ENCODE data around the gene EFCC1. TPM values are rescaled to one million over a fixed set of nuclear protein-coding genes. Genes with fewer than 3 reads are reported as not detected.
A peak's percentile ranks its signal among the peaks of the same experiment; 100 is the strongest.

Gene EFCC1
- total RNA-seq, 1 donor from 2014 or later = 0.21 TPM

DNA sequence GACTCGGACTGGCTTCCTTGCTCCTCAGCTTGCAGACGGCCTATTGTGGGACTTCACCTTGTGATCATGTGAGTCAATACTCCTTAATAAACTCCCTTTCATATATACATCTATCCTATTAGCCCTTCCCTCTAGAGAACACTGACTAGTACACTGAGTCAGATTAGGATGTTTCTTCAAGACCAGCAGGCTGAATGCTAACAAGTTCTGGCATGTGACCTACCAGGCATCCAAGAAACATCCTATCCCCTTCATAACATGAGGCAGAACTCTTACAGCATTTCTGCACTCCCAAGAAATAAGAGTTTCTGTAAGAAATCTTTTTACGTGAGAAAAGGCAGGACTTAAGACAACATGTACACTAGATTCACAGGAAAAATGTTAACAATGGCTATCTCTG is 16.5 kb upstream of the EFCC1 start:
- intact Hi-C loops (cut with micrococcal nuclease) = no loop called here
- H3K4me3 Mint-ChIP-seq = no peak overlapping the region
- DNase-seq (ENCODE audit: low spot score) = no peak

DNA sequence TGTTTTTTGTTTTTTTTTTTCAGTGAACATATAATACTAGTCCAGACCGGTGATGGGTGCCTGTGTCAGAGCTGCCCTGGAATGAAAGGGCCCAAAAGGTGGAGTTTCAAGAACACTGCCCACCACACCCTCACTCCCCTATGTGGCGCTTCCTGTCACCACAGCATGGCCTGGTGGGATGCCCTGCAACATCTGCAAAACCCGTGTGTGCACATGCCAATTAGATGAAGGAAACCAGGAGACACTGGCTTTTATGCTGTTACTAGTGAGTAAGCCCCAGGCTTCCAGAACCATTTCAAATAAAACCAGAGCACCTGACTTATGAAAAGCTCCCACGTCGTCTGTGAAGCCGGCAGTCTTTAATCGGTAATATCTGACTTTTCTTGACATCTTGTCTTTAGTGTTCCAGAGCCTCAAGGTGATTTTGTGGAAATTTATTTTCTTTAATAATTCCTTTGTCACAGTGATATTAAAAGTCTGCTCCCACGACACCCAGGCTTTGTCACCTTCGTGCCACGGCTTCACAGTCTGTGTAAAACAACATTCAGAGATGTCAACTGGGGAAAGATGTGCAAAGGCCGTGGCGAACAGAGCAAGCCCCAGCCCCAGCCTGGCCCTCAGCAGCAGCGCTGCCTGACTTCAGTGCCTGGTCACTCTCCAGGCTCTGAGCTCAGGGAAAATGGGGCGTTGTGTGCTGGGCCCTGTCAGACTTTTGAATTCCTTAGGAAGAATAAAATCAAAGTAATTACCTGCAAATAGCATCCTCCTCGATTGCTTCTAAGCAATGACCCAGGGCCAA is 13.6 kb upstream of the EFCC1 start:
- Mint-ChIP-seq H3K4me3 (no peak overlapping the region), H3K36me3 (ENCODE audit: low read depth) (no peaks in the 10 kb centered on the region), H3K9me3 (no peaks in the 10 kb centered on the region), H3K4me1 (ENCODE audit: low read depth) (peaks cover 1% of the 10 kb centered on the region), H3K27ac (no peak overlapping the region), H3K27me3 (ENCODE audit: insufficient read depth) (peaks cover 2% of the 10 kb centered on the region)
- no peak for DNase-seq (ENCODE audit: low spot score)
- intact Hi-C loops (cut with micrococcal nuclease) = no loop called here

More for the DNA sequence above, 16.5 kb upstream of the EFCC1 start:
- no peaks in the 10 kb centered on the region for H3K9me3 Mint-ChIP-seq
- H3K4me1 Mint-ChIP-seq (ENCODE audit: low read depth) = peaks cover 5% of the 10 kb centered on the region
- H3K36me3 Mint-ChIP-seq (ENCODE audit: low read depth) = no peaks in the 10 kb centered on the region
- no peak overlapping the region for H3K27ac Mint-ChIP-seq
- peaks cover 8% of the 10 kb centered on the region for H3K27me3 Mint-ChIP-seq (ENCODE audit: insufficient read depth)

DNA sequence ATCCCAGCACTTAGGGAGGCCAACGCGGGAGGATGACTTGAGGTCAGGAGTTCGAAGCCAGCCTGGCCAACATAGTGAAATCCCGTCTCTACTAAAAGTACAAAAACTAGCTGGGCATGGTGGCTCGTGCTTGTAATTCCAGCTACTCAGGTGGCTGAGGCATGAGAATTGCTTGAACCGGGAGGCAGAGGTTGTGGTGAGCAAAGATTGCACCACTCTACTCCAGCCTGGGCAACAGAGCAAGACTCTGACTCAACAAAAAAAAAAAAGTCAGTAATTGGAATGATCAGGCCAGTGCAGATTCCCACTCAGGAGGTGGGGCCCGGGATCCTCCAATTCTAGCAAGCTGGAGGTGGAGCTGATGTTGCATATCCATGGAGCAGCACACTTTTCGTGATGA is 12.8 kb upstream of the EFCC1 start:
- Mint-ChIP-seq H3K4me1 (ENCODE audit: low read depth) (peaks cover 6% of the 10 kb centered on the region), H3K36me3 (ENCODE audit: low read depth) (no peaks in the 10 kb centered on the region), H3K9me3 (no peaks in the 10 kb centered on the region), H3K27ac (no peak overlapping the region), H3K27me3 (ENCODE audit: insufficient read depth) (peaks cover 2% of the 10 kb centered on the region), H3K4me3 (no peak overlapping the region)
- intact Hi-C loops (cut with micrococcal nuclease) = no loop called here
- no peak for DNase-seq (ENCODE audit: low spot score)

DNA sequence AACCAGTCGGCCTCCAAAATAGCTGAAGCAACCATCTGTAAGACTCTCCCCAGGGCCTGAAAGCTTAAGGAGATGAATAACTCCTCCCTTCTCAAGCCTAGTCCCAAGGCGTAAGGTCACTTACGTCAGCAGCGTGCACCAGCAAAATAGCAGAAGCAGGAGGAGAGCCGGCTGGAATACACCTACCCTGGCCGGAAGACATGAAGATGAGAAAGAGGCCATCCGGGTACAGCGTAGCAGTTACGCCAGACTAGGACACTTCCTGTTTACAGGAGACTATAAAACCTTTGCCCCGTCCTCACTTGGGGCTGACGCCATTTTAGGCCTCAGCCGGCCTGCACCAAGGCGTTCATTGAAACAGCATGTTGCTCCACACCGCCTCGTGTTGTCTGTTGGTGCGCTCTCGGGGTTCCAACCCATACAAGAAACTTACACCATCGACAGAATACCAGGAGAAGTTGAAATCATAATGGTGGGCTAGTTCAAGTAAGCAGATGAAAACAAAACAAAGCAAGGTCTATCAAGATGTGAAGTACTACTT is 9.7 kb upstream of the EFCC1 start:
- Mint-ChIP-seq H3K4me1 (ENCODE audit: low read depth) (peaks cover 32% of the 10 kb centered on the region), H3K36me3 (ENCODE audit: low read depth) (no peaks in the 10 kb centered on the region), H3K27ac (no peak overlapping the region), H3K4me3 (no peak overlapping the region), H3K9me3 (no peaks in the 10 kb centered on the region), H3K27me3 (ENCODE audit: insufficient read depth) (peaks cover 4% of the 10 kb centered on the region)
- intact Hi-C loops (cut with micrococcal nuclease) = no loop called here
- DNase-seq (ENCODE audit: low spot score) = no peak

DNA sequence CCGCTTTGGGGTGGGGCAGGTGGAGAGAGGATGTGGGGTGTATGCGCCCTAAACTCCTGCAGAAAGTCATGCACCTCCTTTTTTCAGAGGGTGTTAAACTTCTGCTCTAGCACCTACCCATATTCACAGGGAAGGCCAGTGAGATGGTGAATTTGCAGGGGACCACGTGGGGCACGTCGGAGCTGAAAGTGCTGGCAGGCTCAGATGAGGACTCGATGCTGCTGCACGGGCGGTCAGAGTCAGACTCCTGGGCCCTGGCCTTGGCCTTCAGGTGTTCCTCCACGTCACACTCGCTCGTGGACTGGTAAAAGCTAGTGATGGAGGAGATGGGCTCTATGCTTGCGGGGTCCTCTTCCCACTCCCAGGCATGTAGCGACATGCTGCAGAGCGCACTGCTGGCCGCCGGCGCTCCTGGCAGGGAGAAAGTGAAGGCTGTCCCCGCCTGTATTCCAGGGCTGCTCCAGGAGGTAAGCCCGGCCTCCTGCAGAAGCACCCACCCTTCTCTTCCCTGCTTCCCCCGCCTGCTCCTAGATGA is 8.1 kb upstream of the EFCC1 start:
- no peaks in the 10 kb centered on the region for H3K36me3 Mint-ChIP-seq (ENCODE audit: low read depth)
- peaks cover 7% of the 10 kb centered on the region for H3K27me3 Mint-ChIP-seq (ENCODE audit: insufficient read depth)
- peaks cover 32% of the 10 kb centered on the region for H3K4me1 Mint-ChIP-seq (ENCODE audit: low read depth)
- H3K4me3 Mint-ChIP-seq = peak overlapping the region; percentile 59
- H3K9me3 Mint-ChIP-seq = no peaks in the 10 kb centered on the region
- H3K27ac Mint-ChIP-seq = no peak overlapping the region
- intact Hi-C loops (cut with micrococcal nuclease) = no loop called here
- DNase-seq (ENCODE audit: low spot score) = no peak

DNA sequence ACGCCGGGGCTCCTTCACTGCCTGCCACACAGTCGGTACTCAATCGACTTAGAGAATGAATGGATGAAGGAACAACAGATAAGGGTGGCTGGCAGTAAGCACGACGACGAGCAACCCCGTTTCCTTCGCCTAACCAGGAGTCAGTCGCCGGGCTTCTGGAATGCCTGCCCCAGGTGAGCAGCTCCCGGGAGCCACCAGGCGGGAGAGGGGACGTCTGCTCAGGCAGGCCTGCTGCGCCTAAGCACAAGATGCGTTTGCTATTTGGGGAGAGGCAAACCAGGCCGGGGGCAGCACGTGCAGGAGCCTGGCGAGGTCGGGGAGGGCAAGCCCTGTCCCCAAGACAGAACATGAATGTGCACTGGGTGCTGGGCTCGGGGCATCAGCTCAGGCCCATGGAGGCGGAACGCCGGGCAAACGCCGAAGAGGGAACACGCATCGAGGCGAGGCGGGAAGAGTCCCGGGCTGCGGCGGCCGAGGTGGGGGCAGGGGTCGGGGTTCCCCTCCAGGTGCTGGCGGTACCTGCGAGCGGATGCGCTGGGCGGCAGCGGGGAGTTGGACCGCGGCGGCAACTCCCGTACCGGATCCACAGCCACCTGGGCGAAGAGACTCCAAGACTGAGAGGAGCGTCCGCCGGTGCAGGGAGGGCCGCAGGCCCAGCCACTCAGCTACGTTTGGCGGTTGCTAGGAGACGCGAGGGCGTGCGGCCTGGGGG is 7.5 kb upstream of the EFCC1 start, which contains the start of gene CFAP92:
CFAP92 (minus strand) TSS at position 616 of the 712 bp plus-strand sequence. CDS start 772 bp downstream, outside the sequence.
- DNase-seq (ENCODE audit: low spot score) = peak; percentile 90
- H3K27me3 Mint-ChIP-seq (ENCODE audit: insufficient read depth) = peaks cover 14% of the 10 kb centered on the region
- H3K4me1 Mint-ChIP-seq (ENCODE audit: low read depth) = peaks cover 36% of the 10 kb centered on the region
- intact Hi-C loops (cut with micrococcal nuclease) = loop anchor here (1.0 to 2.0 kb wide), 8 partner anchors 9 to 255 kb away; partner anchors contain the start of genes CNBP and COPG1
- H3K9me3 Mint-ChIP-seq = no peaks in the 10 kb centered on the region
- H3K36me3 Mint-ChIP-seq (ENCODE audit: low read depth) = no peaks in the 10 kb centered on the region
- H3K27ac Mint-ChIP-seq = peak within 1 kb of the TSS; percentile 43
- peak within 1 kb of the TSS; percentile 72 for H3K4me3 Mint-ChIP-seq

DNA sequence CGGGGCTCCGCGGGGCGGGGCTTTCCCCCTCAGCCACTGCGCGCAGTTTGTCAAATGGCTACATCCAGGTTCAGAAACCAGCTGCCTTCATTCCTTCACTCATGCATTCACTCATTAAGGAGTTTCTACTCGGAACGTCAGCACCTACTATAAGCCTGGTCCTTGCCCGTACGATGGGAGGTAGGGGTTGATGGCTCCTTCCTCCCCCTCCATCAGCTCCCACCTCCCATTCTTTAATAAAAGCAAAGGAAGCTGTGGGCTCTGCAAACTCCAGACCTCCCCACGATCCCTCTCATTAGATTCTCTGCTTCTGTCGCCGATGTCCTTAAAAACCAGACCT is 7.0 kb upstream of the EFCC1 start:
- peaks cover 19% of the 10 kb centered on the region for H3K27me3 Mint-ChIP-seq (ENCODE audit: insufficient read depth)
- H3K36me3 Mint-ChIP-seq (ENCODE audit: low read depth) = no peaks in the 10 kb centered on the region
- H3K4me3 Mint-ChIP-seq = peak overlapping the region; percentile 72
- peak overlapping the region; percentile 43 for H3K27ac Mint-ChIP-seq
- H3K9me3 Mint-ChIP-seq = no peaks in the 10 kb centered on the region
- DNase-seq (ENCODE audit: low spot score) = no peak
- peaks cover 41% of the 10 kb centered on the region for H3K4me1 Mint-ChIP-seq (ENCODE audit: low read depth)
- intact Hi-C loops (cut with micrococcal nuclease) = loop anchor here (1.0 to 2.0 kb wide), 8 partner anchors 8 to 255 kb away; partner anchors contain the start of genes CNBP and COPG1

DNA sequence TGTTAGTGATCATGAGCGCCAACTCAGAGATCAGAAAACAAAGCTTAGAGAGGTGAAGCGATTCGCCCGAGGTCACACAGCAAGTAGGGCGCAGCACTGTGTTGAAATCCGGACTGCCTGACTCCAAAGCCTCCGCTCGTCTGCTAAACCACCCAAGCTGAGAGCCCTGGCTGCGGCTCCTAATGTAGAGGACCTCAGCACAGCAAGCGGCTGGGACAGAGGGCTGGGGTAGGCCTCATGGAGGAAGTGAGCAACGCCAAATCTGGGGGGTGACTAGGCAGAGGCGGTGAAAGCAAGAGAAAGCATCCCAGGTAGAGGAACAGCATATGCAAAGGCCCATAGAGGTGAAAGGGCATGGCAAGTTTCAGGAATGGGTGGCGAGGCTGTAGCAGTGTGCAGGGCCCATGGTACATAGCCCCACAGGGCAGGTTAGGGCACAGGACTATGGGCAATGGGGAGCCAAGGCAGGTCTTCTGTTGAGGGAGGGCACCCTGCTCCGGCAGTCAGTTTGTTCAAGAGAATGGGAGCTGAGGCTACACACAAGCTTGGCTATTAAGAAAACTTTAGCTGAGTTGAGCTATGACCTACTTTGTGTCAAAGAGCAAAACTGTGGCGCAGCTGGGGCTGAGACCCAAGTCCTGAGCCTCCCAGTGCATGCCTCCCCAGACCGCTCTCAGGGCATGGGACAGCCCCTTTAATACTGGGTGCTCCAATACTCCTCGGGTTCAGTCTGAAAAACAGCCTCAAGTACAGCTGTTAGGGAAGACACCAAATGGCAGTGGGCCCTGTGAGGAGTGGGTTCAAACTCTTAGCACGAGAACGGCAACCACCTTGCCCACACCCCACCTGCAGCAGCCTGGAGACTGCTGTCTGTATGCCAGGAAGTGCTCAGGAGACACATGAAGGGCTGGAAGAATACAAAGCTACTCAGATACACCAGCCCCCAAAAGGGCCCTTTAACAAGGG is 6.2 kb upstream of the EFCC1 start:
- Mint-ChIP-seq H3K27ac (no peak overlapping the region), H3K36me3 (ENCODE audit: low read depth) (no peaks in the 10 kb centered on the region), H3K4me3 (peak overlapping the region; percentile 72), H3K27me3 (ENCODE audit: insufficient read depth) (peaks cover 23% of the 10 kb centered on the region), H3K4me1 (ENCODE audit: low read depth) (peaks cover 42% of the 10 kb centered on the region), H3K9me3 (no peaks in the 10 kb centered on the region)
- intact Hi-C loops (cut with micrococcal nuclease) = loop anchor here (1.0 to 2.0 kb wide), 8 partner anchors 7 to 254 kb away; partner anchors contain the start of genes CNBP and COPG1
- no peak for DNase-seq (ENCODE audit: low spot score)

DNA sequence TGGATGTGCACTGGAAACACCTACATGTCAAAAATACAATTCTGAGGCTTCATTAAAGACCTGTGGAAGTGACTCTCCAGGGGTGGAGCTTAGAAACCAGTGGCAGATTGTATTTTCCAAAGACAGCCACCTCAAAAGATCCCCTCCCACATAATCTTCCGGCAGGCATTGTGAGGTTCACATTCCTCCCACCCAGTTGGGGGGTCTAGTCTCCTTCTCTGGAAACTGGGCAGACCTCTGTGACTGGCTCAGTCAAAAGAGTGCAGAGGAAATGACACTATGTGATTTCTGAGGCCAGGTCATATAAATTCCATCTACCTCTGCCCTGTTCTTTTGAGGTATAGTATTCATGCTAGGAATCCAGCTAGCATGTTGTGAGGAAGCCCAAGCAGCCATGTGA is 5.4 kb upstream of the EFCC1 start:
- Mint-ChIP-seq H3K36me3 (ENCODE audit: low read depth) (no peaks in the 10 kb centered on the region), H3K27ac (peak overlapping the region; percentile 56), H3K27me3 (ENCODE audit: insufficient read depth) (peaks cover 32% of the 10 kb centered on the region), H3K4me1 (ENCODE audit: low read depth) (peaks cover 42% of the 10 kb centered on the region), H3K4me3 (no peak overlapping the region), H3K9me3 (no peaks in the 10 kb centered on the region)
- intact Hi-C loops (cut with micrococcal nuclease) = loop anchor here (2.0 kb wide), 3 partner anchors 25 to 253 kb away; partner anchors contain the start of gene COPG1
- DNase-seq (ENCODE audit: low spot score) = no peak

DNA sequence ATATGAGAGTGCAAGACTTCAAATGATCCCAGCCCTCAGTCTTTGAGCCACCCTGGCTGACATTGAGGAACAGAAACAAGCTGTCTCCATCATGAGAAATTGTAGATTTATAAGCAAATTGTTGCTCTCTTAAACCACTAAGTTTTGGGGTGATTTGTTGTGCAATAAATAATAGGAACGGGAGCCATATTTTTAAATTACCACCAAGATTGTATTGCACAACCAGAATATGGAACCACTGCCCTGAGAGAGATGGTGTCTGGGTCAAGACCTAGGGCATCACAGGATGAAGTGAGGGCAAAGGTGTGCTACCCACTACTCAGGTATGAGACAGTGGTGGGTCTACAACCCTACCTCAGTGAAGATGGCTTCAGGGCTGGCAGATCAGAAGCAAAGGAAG is 4.9 kb upstream of the EFCC1 start:
- peaks cover 42% of the 10 kb centered on the region for H3K4me1 Mint-ChIP-seq (ENCODE audit: low read depth)
- no peaks in the 10 kb centered on the region for H3K36me3 Mint-ChIP-seq (ENCODE audit: low read depth)
- H3K4me3 Mint-ChIP-seq = no peak overlapping the region
- no peaks in the 10 kb centered on the region for H3K9me3 Mint-ChIP-seq
- H3K27ac Mint-ChIP-seq = peak overlapping the region; percentile 56
- intact Hi-C loops (cut with micrococcal nuclease) = no loop called here
- no peak for DNase-seq (ENCODE audit: low spot score)
- H3K27me3 Mint-ChIP-seq (ENCODE audit: insufficient read depth) = peaks cover 34% of the 10 kb centered on the region

DNA sequence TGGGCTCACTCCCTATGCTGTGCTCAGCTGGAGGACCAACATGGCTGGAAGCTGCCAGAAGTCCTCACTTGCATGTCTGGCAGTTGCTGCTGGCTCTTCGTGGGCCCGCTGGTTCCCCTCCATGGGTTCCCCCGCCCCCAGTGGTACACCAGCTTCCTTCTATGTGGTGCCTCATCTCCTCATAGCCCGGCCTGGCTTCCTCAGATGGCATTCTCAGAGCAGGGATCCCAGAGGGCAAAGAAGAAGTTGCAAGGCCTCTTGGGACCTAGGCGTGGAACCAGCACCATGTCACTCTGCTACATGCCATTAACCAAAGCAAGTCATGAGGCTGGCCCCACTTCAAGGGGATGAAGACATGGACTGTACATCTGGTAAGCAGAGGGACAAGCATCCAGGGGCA is 4.4 kb upstream of the EFCC1 start:
- H3K4me1 Mint-ChIP-seq (ENCODE audit: low read depth) = peaks cover 42% of the 10 kb centered on the region
- H3K9me3 Mint-ChIP-seq = no peaks in the 10 kb centered on the region
- no peak for DNase-seq (ENCODE audit: low spot score)
- no peaks in the 10 kb centered on the region for H3K36me3 Mint-ChIP-seq (ENCODE audit: low read depth)
- H3K27ac Mint-ChIP-seq = no peak overlapping the region
- intact Hi-C loops (cut with micrococcal nuclease) = no loop called here
- H3K27me3 Mint-ChIP-seq (ENCODE audit: insufficient read depth) = peaks cover 34% of the 10 kb centered on the region
- no peak overlapping the region for H3K4me3 Mint-ChIP-seq

Data from activated T-helper 1 cell treated with anti-CD3 and anti-CD28 coated beads, Interleukin-12 subunit alpha, Interleukin-12 subunit beta, Interleukin-2, Interleukin-4 antibody, amounts not matched to agents 30 ng/mL and 10 ng/mL and 1 ng/mL, durations not matched to agents 14 hours and 24 hours and 36 hours (primary cell).